UCSD-AML1 (cell line): ENCODE data around the gene PRDM5.

ENCODE experiments used
- DNase-seq: peaks from one replicate; lab custom pipeline; 2025; ENCODE audit not compliant: unreplicated experiment; lab: John Stamatoyannopoulos, UW

Gene PRDM5

GRCh38 chr4:120922381-120923206 lies at the start of gene PRDM5:
Gene PRDM5, minus strand, starts transcription at chr4:120922726. Its CDS starts 118 bp downstream, at chr4:120922608.
- DNase-seq, result no peak

DNA sequence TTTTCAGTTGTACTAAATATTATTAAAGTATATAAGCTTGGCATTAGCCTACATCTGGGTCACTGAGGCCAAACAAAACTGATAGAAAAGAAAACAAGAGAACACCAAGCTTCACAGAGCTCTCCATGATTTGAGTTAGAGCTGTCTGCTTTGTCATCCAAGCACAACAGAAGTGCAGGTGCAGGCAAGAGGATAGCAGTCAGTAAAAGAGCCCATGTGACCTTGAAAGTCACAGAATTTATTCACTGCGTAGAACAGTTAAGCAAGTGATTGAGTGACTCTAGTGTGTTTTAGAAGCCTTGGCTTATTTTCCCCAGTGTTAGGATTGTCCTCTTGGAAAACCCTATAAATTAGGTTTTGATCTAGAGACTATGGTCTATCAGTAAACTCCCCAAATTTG lies 49.4 kb upstream of the PRDM5 start:
- DNase-seq, result no peak

DNA sequence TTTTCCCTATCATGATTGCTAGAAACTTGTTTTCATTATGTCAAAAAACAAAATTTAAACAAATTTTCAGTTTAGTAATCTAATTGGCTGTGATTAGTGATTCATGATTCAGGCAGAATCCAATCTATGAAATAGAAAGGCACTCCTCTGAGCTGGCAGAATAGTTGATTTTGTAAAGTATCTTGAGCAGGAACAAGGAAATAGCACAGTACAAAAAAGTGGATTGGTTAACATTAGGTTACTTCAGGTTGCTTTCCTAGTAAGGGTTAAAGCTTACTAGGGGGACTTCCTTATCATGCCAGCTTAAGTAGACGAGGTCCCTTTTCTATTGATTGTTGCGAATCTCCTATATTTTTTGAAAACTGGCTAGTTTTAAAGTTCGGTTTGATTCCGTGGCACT lies 43.4 kb upstream of the PRDM5 start:
- no peak for DNase-seq

DNA sequence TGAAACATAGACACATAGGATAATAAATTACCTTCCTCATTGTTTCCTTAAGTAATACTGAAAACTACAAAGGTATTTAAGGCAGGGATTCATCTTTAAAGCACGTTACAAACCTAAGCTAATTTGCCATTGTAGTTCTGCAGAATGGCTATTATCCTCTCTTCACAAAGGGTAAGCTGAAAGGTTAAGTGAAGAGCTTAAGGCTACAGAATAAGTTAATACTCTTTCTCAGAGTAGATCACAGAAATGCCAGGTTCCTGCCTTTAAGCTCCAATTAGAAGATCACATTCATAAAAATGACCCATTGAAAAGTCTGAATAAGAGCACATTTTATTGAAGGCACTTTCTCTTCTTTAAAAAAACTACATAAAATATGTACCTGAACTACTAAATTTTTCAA lies 42.1 kb upstream of the PRDM5 start:
- no peak for DNase-seq

DNA sequence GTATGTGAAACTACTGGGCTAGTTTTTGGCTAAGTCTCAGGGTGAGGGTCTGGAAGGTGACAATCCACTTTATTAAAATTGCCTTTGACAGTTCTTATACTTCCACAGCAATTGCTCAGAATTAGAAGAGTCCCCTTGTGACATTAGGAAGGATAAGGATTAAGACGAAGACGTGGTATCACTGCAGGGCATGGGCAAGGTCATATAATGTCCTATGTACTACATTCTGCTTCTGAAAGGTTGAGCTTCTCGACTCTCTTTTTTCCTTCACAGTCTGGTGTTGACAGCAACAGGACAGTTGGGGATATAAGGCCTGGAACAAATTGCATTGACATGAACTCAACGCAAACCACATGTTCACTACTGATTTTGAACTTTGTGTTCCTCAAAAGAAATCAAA lies 40.9 kb upstream of the PRDM5 start:
- no peak for DNase-seq

- no peak for DNase-seq
Measured at GRCh38 chr4:120960656-120961267, 38.2 kb upstream of the PRDM5 start.

- DNase-seq, result no peak
Measured at GRCh38 chr4:120948382-120948781, 25.9 kb upstream of the PRDM5 start.

- DNase-seq, result no peak
Measured at GRCh38 chr4:120942776-120943175, 20.2 kb upstream of the PRDM5 start.

DNA sequence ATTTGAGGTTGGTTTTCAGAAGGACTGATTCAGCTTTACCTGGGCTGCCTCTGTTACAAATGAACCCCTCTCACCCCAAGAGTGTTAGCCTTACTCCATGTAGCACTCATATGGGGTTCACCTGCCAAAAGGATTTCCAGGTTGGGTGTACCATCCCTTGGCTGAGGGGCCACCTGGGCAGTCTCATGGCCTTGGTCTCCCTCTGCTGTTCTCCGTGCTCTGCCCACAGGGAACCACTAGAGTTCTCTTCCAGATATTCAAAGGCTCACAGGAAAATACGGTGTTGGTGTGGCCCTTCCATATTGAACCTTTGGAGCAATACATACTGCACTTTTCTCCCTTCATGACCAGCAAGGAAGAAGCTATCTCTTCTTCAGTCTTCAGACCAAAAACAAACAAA lies 18.0 kb upstream of the PRDM5 start:
- no peak for DNase-seq

DNA sequence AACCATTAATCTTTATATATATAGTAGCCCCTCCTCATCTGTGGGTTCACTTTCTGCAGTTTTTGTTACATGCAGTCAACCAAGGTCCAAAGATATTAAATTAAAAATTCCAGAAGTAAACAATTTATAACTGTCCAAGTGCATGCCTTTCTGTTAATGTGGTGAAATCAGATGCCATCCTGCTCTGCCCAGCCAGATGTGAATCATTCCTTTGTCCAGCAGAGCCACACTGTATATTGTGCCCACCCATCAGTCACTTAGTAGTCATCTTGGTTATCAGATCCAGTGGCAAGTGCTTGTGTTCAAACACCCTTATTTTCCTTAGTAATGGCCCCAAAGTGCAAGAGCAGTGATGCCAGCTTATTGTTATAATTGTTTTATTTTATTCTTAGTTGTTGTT lies 17.2 kb upstream of the PRDM5 start:
- DNase-seq, result no peak

DNA sequence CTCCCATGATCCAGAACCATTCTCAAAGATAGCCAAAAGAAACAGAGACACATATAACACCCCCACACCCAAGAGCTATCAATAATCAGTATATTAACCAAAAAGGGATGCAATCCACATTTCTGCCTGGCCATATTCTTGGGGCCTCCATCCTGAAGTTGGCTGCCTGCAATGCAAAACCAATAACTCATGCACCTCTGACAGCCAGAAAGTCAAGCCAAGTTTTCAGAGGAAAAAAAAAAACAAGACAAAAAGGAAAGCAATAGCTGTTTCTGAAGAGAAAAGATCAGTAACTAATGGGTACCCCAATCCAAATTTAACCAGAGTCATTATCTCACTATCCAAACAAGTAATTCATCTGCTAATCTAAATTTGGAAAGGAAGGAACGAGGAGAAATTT lies 7.3 kb upstream of the PRDM5 start:
- no peak for DNase-seq

GRCh38 chr4:120927801-120928409 lies 5.4 kb upstream of the PRDM5 start:
- no peak for DNase-seq

DNA sequence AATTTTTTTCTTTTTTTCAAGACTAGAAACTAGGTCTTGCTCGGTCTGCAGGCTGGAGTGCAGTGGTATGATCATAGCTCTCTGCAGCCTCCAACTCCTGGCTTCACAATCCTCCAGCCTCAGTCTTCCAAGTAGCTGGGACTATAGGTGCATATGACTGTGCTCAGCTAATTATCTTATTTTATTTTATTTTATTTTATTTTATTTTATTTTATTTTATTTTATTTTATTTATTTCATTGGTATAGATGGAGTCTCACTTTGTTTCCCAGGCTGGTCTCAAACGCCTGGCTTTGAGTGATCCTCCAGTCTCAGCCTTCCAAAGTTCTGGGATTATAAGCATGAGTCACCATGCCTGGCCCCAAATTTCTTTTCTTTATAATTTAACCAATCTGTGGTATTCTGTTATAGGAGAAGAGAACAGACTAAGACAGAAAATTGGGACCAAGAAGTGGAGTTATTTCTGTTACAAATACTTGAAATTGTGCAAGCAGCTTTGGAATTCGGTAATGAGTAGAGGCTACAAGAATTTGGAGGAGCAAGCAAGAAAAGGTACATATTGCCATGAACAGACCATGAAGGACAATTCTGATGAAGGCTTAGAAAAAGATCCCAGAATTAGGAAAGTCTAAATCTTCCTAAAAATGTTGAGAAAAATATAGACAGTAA lies 4.0 kb upstream of the PRDM5 start:
- no peak for DNase-seq

GRCh38 chr4:120924931-120925330 lies 2.4 kb upstream of the PRDM5 start:
- DNase-seq, result no peak

DNA sequence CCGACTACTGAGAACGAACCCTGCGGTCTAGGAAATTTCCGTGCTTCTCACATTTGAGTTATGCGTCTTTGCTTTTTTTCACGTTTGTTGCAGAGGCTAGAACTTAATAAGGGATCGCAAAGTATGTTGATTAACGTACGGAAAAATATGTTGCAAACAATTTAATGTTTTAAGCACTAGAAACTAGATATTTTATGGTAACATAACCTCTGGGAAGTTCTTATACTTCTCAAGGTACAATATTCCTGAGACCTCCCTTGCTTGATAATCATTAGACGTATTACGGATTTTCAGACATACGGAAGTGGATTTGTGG lies 639 bp upstream of the PRDM5 start:
- no peak for DNase-seq

GRCh38 chr4:120921456-120922380 lies 808 bp downstream of the PRDM5 start:
- no peak for DNase-seq

- no peak for DNase-seq
Measured at GRCh38 chr4:120920666-120921065, 1.9 kb downstream of the PRDM5 start.

- DNase-seq, result no peak
Measured at GRCh38 chr4:120919358-120919757, 3.2 kb downstream of the PRDM5 start.

GRCh38 chr4:120918788-120919187 lies 3.7 kb downstream of the PRDM5 start:
- DNase-seq, result no peak

GRCh38 chr4:120918092-120918491 lies 4.4 kb downstream of the PRDM5 start:
- DNase-seq, result no peak

DNA sequence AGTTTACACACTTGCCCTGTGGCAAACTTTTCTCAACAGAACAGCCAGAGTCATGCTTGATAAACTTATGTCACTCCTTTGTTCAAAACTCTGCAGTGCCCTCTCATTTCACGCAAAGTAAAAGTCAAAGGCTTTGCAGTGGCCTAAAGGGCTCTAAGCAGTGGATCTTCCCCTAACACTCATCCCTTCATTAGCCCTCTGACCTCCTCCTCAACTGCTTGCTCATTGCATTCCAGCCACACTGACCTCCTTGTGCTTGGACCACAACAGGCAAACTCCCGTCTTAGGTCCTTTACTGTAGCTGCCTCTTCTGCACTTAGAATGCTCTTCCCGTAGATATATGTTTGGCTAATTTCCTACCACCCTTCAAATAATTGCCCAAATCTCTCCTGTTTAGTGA lies 5.6 kb downstream of the PRDM5 start:
- DNase-seq, result no peak
